HL-60 (cell line): ENCODE results near the gene OR8K1.

ENCODE experiments used
- DNase-seq, 2 experiments: peaks; one replicate each; pipeline ENCODE4 v3.0.0-alpha.2; 2010 to 2020; ENCODE audit warnings: low read depth in 1 of 2, low spot score in 1 of 2
- H3K27ac ChIP-seq: fragments of 250-450 bp; sonication (Bioruptor Pico); replicated peaks from 2 replicates; pipeline ENCODE4 v1.5.1; 2020; ENCODE audit warnings: mild to moderate bottlenecking, moderate library complexity
- H3K27me3 ChIP-seq: fragments of 250-450 bp; sonication (Bioruptor Pico); 2 replicates; pipeline ENCODE4 v1.5.1; 2021; ENCODE audit warnings: mild to moderate bottlenecking, moderate library complexity; ENCODE audit not compliant: insufficient read depth, poor library complexity, severe bottlenecking
- H3K4me3 ChIP-seq: replicated peaks from 2 replicates; pipeline ENCODE4 v1.5.1; 2011; ENCODE audit warnings: mild to moderate bottlenecking, control low read depth, low read length; ENCODE audit not compliant: insufficient read depth
- CTCF ChIP-seq: IDR thresholded peaks from one replicate; pipeline ENCODE4 v1.5.1; 2011; ENCODE audit warnings: low read length, control low read depth, inconsistent platforms; ENCODE audit not compliant: insufficient read depth
- GABPA ChIP-seq: IDR thresholded peaks from 2 replicates; pipeline ENCODE4 v1.6.1; 2012; ENCODE audit warnings: low read depth
- POLR2AphosphoS5 ChIP-seq: IDR thresholded peaks from 2 replicates; pipeline ENCODE4 v1.6.1; 2012; ENCODE audit warnings: low read depth
- REST ChIP-seq: IDR thresholded peaks from 2 replicates; pipeline ENCODE4 v1.6.1; 2012; ENCODE audit warnings: low read depth; ENCODE audit not compliant: insufficient replicate concordance
- SPI1 ChIP-seq: IDR thresholded peaks from 2 replicates; pipeline ENCODE4 v1.6.1; 2012; ENCODE audit warnings: low read depth, mild to moderate bottlenecking, borderline replicate concordance
- long read RNA-seq: library from polyadenylated mRNA; unstranded; transcript quantifications from one replicate; pipeline ENCODE4 v2.0.0, GENCODE V29; 2020

The OR8K1 gene
- long read RNA-seq: 0 reads

- DNase-seq: no peak
- no peak within 1 kb of the TSS for H3K27ac ChIP-seq
- TF ChIP-seq SPI1: no peak
- no peak for TF ChIP-seq GABPA
- no peak for TF ChIP-seq CTCF
- no peak for TF ChIP-seq REST
- TF ChIP-seq POLR2AphosphoS5: no peak
- no peaks in the 10 kb centered on the region for H3K27me3 ChIP-seq
- H3K4me3 ChIP-seq: no peak within 1 kb of the TSS
Measured at GRCh38 chr11:56345739-56346138, at the start of gene OR8K1. Gene OR8K1, plus strand, starts transcription at chr11:56346039. Its CDS starts 0 bp downstream, at chr11:56346039.

GRCh38 chr11:56296898-56297297, 48.9 kb upstream of the OR8K1 start:
- Histone ChIP-seq H3K27ac (no peak overlapping the region), H3K4me3 (no peak overlapping the region)
- TF ChIP-seq REST (no peak), CTCF (no peak), SPI1 (no peak), GABPA (no peak), POLR2AphosphoS5 (no peak)

GRCh38 chr11:56307836-56308235, 38.0 kb upstream of the OR8K1 start:
- no peaks in the 10 kb centered on the region for H3K27me3 ChIP-seq
- DNase-seq: no peak
- no peak overlapping the region for H3K27ac ChIP-seq
- no peak overlapping the region for H3K4me3 ChIP-seq
- TF ChIP-seq CTCF (no peak), POLR2AphosphoS5 (no peak), SPI1 (no peak), GABPA (no peak), REST (no peak)

More at GRCh38 chr11:56296898-56297297, 48.9 kb upstream of the OR8K1 start:
- no peak for DNase-seq
- no peaks in the 10 kb centered on the region for H3K27me3 ChIP-seq
